Measurements from ENCODE around the gene RNF103.
"Not testable (repeated sequence)": the region's sequence is repeated elsewhere in the genome, so short reads cannot be mapped to it uniquely, and the experiment has no call there.

RNF103 gene

DNA sequence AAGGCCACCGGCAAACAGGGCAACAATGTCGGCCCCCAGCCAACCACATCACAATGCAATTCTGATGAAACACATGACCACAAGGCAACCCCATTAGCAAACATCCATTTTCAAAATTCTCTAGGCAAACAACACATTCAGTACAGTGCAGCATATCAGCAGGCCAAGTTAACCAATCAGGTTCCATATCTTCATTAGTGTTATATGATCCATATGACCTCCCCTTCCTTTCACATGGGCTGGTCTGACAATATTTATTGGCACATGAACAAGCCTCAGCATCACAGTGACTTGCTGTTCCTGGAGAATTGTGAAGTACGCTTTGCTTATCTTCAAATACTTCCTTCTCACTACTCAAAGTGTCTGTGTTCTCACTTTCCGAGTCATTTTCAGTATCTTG is 19.8 kb downstream of the RNF103 start:
- H3K4me1 ChIP-seq (ENCODE audit: control insufficient read depth, insufficient read depth, low read length) = no peaks in the 10 kb centered on the region
- H3K27me3 ChIP-seq (ENCODE audit: control insufficient read depth in 1 of 2, insufficient read depth in 2 of 2, low read length in 2 of 2) = no peaks in the 10 kb centered on the region
- no peak overlapping the region for H3K9ac ChIP-seq (ENCODE audit: low read length in 2 of 2)
- no peaks in the 10 kb centered on the region for H3K9me3 ChIP-seq (ENCODE audit: control insufficient read depth in 2 of 2, low read length in 2 of 2)
- H3K4me3 ChIP-seq (ENCODE audit: low read length in 2 of 2) = no peak overlapping the region
- no peak overlapping the region for H3K27ac ChIP-seq (ENCODE audit: low read length)
- H3K36me3 ChIP-seq (ENCODE audit: control insufficient read depth in 2 of 2, insufficient read depth in 2 of 2, low read length in 2 of 2) = peaks cover 22 to 23% of the 10 kb centered on the region in 2 donors

DNA sequence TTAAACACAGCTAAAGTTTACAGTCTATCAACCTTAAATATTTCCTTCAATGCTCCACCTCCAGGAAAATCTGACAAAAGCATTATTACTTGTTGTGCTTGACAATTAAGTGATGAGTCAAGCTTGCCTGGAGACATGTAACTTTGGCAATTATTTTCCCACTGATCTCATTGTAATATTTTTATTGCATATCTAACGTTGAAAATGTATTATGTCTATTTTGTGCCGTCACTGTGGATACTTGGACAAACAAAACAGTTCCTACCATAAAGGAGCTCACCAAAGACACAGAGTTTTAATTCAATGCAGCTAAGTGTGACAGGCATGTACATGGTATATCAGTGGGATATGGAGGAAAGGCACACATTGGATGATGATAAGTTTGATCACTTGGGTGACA is 24.7 kb downstream of the RNF103 start:
- no peak overlapping the region for H3K9ac ChIP-seq (ENCODE audit: low read length in 2 of 2)
- H3K27me3 ChIP-seq (ENCODE audit: control insufficient read depth in 1 of 2, insufficient read depth in 2 of 2, low read length in 2 of 2) = no peaks in the 10 kb centered on the region
- H3K36me3 ChIP-seq (ENCODE audit: control insufficient read depth in 2 of 2, insufficient read depth in 2 of 2, low read length in 2 of 2) = peaks cover 4 to 5% of the 10 kb centered on the region in 2 donors
- no peaks in the 10 kb centered on the region for H3K9me3 ChIP-seq (ENCODE audit: control insufficient read depth in 2 of 2, low read length in 2 of 2)
- H3K4me1 ChIP-seq (ENCODE audit: control insufficient read depth, insufficient read depth, low read length) = no peaks in the 10 kb centered on the region
- no peak overlapping the region for H3K4me3 ChIP-seq (ENCODE audit: low read length in 2 of 2)
- no peak overlapping the region for H3K27ac ChIP-seq (ENCODE audit: low read length)

DNA sequence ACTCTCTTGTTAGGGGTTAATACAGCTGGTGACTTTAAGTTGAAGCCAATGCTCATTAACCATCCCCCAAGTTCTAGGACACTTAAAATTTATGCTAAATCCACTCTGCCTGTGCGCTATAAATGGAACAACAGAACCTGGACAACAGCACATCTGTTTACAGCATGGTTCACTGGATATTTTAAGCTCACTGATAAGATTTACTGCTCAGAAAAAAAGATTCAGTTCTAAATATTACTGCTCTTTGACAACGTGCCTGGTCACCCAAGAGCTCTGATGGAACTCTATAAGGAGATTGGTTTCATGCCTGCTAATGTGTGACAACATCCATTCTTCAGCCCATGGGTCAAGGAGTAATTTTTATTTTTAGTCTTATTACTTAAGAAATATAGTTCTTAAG is 27.5 kb downstream of the RNF103 start:
- H3K9me3 ChIP-seq (ENCODE audit: control insufficient read depth in 2 of 2, low read length in 2 of 2) = no peaks in the 10 kb centered on the region
- no peak overlapping the region for H3K4me3 ChIP-seq (ENCODE audit: low read length in 2 of 2)
- no peaks in the 10 kb centered on the region for H3K27me3 ChIP-seq (ENCODE audit: control insufficient read depth in 1 of 2, insufficient read depth in 2 of 2, low read length in 2 of 2)
- H3K4me1 ChIP-seq (ENCODE audit: control insufficient read depth, insufficient read depth, low read length) = no peaks in the 10 kb centered on the region
- H3K27ac ChIP-seq (ENCODE audit: low read length) = no peak overlapping the region
- no peak overlapping the region for H3K9ac ChIP-seq (ENCODE audit: low read length in 2 of 2)
- no peaks in the 10 kb centered on the region for H3K36me3 ChIP-seq (ENCODE audit: control insufficient read depth in 2 of 2, insufficient read depth in 2 of 2, low read length in 2 of 2)

DNA sequence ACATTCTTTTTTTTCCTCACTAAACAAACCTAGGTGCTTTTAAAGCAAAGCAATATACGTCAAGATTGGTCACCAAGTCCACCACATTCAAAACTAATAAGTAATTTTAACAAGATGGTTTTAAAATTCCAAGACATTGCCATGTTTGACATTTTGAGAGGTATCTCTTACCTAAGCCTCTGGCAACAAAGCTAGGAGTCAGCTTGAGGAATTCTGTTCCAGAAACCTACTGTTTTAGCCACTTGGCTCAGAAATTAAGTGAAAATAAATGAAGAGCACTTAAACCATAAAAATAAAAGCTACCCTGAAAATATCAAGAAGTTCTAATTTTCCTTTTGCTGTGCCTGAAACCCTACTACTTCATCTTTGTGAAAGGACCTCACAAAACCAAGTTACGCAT is 30.4 kb downstream of the RNF103 start:
- H3K4me1 ChIP-seq (ENCODE audit: control insufficient read depth, insufficient read depth, low read length) = no peaks in the 10 kb centered on the region
- H3K9me3 ChIP-seq (ENCODE audit: control insufficient read depth in 2 of 2, low read length in 2 of 2) = no peaks in the 10 kb centered on the region
- peak overlapping the region in 1 of 2 donors; percentile 17 for H3K9ac ChIP-seq (ENCODE audit: low read length in 2 of 2)
- no peaks in the 10 kb centered on the region for H3K27me3 ChIP-seq (ENCODE audit: control insufficient read depth in 1 of 2, insufficient read depth in 2 of 2, low read length in 2 of 2)
- H3K27ac ChIP-seq (ENCODE audit: low read length) = peak overlapping the region; percentile 50
- H3K4me3 ChIP-seq (ENCODE audit: low read length in 2 of 2) = no peak overlapping the region
- no peaks in the 10 kb centered on the region for H3K36me3 ChIP-seq (ENCODE audit: control insufficient read depth in 2 of 2, insufficient read depth in 2 of 2, low read length in 2 of 2)

DNA sequence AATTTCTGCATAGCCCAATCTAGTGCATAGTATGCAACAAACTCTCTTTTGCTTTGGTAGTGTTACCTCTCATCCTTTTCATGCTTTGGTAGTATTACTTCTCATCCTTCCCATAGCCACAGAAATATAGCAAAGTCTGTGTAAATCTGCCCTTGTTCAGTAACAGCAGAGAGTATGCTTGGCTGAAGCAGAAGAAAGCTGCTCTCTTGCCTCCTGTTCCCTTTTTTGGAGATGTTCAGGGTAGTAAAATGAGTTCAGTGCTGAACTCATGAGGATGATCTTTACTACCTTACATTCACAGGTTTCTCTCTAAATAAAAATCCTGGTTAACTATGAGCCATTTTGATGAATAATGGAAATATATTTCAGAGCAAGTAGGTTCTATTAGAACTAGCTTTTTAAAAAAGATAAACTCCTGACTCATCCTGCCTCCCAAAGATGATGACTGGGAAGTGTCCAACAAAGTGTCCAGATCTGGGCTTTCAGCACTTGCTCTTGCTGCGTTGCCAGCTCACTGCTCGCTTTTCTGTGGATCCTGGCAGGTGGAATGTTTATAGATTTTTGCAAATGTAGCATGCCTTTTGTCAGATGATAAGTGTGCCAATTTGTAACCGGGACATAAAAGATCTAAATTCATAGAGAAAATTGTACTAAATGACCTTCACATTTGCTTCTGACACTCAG is 31.0 kb downstream of the RNF103 start:
- H3K4me3 ChIP-seq (ENCODE audit: low read length in 2 of 2) = no peak overlapping the region
- no peak overlapping the region for H3K9ac ChIP-seq (ENCODE audit: low read length in 2 of 2)
- no peaks in the 10 kb centered on the region for H3K9me3 ChIP-seq (ENCODE audit: control insufficient read depth in 2 of 2, low read length in 2 of 2)
- H3K27ac ChIP-seq (ENCODE audit: low read length) = peak overlapping the region; percentile 50
- no peaks in the 10 kb centered on the region for H3K27me3 ChIP-seq (ENCODE audit: control insufficient read depth in 1 of 2, insufficient read depth in 2 of 2, low read length in 2 of 2)
- H3K36me3 ChIP-seq (ENCODE audit: control insufficient read depth in 2 of 2, insufficient read depth in 2 of 2, low read length in 2 of 2) = no peaks in the 10 kb centered on the region
- H3K4me1 ChIP-seq (ENCODE audit: control insufficient read depth, insufficient read depth, low read length) = no peaks in the 10 kb centered on the region

DNA sequence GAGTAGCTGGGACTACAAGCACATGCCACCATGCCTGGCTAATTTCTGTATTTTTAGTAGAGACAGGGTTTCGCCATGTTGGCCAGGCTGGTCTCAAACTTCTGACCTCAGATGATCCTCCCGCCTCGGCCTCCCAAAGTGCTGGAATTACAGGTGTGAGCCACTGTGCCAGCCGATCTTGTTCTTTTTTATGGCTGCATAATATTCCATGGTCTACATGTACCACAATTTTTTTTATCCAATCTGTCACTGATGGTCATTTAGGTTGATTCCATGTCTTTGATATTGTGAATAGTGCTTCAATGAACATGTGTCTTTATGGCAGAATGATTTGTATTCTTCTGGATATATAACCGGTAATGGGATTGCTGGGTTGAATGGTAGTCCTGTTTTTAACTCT is 34.0 kb downstream of the RNF103 start:
- not testable (repeated sequence) for H3K27ac ChIP-seq (ENCODE audit: low read length); H3K9me3 ChIP-seq (ENCODE audit: control insufficient read depth in 2 of 2, low read length in 2 of 2); H3K4me3 ChIP-seq (ENCODE audit: low read length in 2 of 2); H3K9ac ChIP-seq (ENCODE audit: low read length in 2 of 2); H3K4me1 ChIP-seq (ENCODE audit: control insufficient read depth, insufficient read depth, low read length); H3K36me3 ChIP-seq (ENCODE audit: control insufficient read depth in 2 of 2, insufficient read depth in 2 of 2, low read length in 2 of 2); H3K27me3 ChIP-seq (ENCODE audit: control insufficient read depth in 1 of 2, insufficient read depth in 2 of 2, low read length in 2 of 2)

DNA sequence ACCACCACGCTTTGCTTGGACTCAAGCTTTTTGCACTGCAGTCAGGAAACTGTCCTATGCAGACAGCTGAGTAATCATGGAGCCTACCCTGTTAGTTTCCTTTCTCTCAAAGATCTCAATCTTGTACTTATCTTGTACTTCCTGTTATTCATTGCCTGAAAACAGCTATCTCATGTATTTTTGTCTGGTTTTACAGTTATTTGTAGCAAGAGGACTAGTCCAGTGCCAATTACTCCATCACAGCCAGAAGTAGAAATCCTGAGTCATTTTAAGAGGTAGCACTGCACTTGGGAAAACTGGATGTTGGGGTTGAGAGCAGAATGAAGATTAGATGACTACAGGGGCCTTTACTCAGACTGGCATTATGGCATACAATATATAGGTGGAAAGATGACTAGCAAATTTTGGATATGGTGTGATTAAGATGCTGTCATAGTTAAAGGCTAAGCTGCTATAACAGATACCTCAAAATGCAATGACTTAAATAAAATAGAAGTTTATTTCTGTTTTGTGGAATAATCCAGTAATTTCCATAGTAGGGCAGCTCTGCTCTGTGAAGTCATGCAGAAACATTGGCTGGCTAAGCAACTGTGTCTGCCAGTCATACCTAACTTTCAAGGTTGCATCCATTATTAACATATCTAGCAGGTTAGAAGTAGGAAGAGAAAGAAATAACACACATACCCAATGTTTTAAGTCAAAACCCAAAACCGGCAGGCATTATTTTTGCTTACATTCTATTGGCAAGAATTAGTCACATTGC is 39.3 kb downstream of the RNF103 start:
- Histone ChIP-seq H3K4me1 (ENCODE audit: control insufficient read depth, insufficient read depth, low read length) (no peaks in the 10 kb centered on the region), H3K4me3 (ENCODE audit: low read length in 2 of 2) (no peak overlapping the region), H3K9me3 (ENCODE audit: control insufficient read depth in 2 of 2, low read length in 2 of 2) (no peaks in the 10 kb centered on the region), H3K27ac (ENCODE audit: low read length) (no peak overlapping the region), H3K27me3 (ENCODE audit: control insufficient read depth in 1 of 2, insufficient read depth in 2 of 2, low read length in 2 of 2) (no peaks in the 10 kb centered on the region), H3K9ac (ENCODE audit: low read length in 2 of 2) (no peak overlapping the region), H3K36me3 (ENCODE audit: control insufficient read depth in 2 of 2, insufficient read depth in 2 of 2, low read length in 2 of 2) (no peaks in the 10 kb centered on the region)

DNA sequence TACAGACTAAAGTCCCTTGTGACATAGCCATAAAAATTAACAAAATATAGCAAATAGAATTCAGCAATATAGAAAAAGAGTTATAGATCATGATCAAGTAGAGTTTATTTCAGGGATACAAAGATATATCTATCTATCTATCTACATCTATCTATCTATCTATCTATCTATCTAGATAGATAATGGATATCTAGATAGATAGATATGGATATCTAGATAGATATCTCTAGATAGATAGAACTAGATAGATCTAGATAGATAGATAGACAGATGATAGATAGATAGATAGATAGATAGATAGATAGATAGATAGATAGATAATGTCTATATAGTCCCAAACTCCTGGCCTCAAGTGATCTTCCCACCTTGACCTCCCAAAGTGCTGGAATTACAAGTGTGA is 43.1 kb downstream of the RNF103 start:
- no peaks in the 10 kb centered on the region for H3K27me3 ChIP-seq (ENCODE audit: control insufficient read depth in 1 of 2, insufficient read depth in 2 of 2, low read length in 2 of 2)
- no peaks in the 10 kb centered on the region for H3K4me1 ChIP-seq (ENCODE audit: control insufficient read depth, insufficient read depth, low read length)
- no peak overlapping the region for H3K4me3 ChIP-seq (ENCODE audit: low read length in 2 of 2)
- no peak overlapping the region for H3K9ac ChIP-seq (ENCODE audit: low read length in 2 of 2)
- peaks cover 0 to 4% of the 10 kb centered on the region in 2 donors for H3K9me3 ChIP-seq (ENCODE audit: control insufficient read depth in 2 of 2, low read length in 2 of 2)
- no peaks in the 10 kb centered on the region for H3K36me3 ChIP-seq (ENCODE audit: control insufficient read depth in 2 of 2, insufficient read depth in 2 of 2, low read length in 2 of 2)
- no peak overlapping the region for H3K27ac ChIP-seq (ENCODE audit: low read length)

DNA sequence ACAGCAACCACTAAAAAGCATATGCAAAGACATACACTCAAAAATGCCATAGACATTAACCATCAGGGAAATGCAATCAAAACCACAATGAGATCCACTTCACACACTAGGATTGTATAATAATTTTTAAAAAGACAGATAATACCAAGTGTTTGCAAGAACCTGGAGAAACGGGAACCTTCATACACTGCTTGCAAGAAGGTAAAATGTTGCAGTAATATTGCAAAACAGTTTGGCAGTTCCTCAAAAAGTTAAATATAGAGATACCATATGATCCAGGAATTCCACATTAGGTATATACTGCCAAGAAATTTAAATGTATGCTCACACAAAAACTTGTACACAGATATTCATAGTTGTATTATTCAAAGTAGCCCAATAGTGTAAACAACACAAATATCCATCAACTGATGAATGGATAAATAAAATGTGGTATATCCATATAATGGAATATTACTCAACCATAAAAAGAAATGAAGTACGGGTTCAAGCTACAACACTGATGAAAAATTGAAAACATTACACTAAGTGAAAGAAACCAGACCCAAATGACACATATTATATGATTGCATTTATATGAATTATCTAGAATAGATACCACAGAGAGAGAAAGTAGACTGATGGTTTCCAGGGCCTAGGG is 45.7 kb downstream of the RNF103 start:
- no peaks in the 10 kb centered on the region for H3K4me1 ChIP-seq (ENCODE audit: control insufficient read depth, insufficient read depth, low read length)
- no peak overlapping the region for H3K27ac ChIP-seq (ENCODE audit: low read length)
- no peaks in the 10 kb centered on the region for H3K27me3 ChIP-seq (ENCODE audit: control insufficient read depth in 1 of 2, insufficient read depth in 2 of 2, low read length in 2 of 2)
- H3K9me3 ChIP-seq (ENCODE audit: control insufficient read depth in 2 of 2, low read length in 2 of 2) = peaks cover 0 to 4% of the 10 kb centered on the region in 2 donors
- no peaks in the 10 kb centered on the region for H3K36me3 ChIP-seq (ENCODE audit: control insufficient read depth in 2 of 2, insufficient read depth in 2 of 2, low read length in 2 of 2)
- H3K4me3 ChIP-seq (ENCODE audit: low read length in 2 of 2) = no peak overlapping the region
- no peak overlapping the region for H3K9ac ChIP-seq (ENCODE audit: low read length in 2 of 2)

DNA sequence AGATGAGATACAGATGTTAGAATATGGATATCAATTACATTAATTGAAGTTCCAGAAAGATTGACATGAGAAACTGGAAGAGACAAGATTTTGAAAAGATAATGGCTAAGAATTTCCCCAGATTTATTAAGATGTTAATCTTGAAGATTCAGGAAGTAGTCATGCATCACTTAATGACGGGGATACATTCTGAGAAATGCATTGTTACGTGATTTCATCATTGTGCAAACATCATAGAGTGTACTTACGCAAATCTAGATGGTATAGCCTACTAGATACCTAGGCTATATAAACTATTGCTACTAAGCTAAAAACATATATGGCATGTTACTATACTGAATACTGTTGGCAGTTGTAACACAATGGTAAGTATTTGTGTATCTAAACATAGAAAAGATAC is 53.6 kb downstream of the RNF103 start:
- Histone ChIP-seq H3K4me1 (ENCODE audit: control insufficient read depth, insufficient read depth, low read length) (no peaks in the 10 kb centered on the region), H3K4me3 (ENCODE audit: low read length in 2 of 2) (no peak overlapping the region), H3K27ac (ENCODE audit: low read length) (no peak overlapping the region), H3K27me3 (ENCODE audit: control insufficient read depth in 1 of 2, insufficient read depth in 2 of 2, low read length in 2 of 2) (no peaks in the 10 kb centered on the region), H3K36me3 (ENCODE audit: control insufficient read depth in 2 of 2, insufficient read depth in 2 of 2, low read length in 2 of 2) (no peaks in the 10 kb centered on the region), H3K9ac (ENCODE audit: low read length in 2 of 2) (no peak overlapping the region), H3K9me3 (ENCODE audit: control insufficient read depth in 2 of 2, low read length in 2 of 2) (no peaks in the 10 kb centered on the region)

DNA sequence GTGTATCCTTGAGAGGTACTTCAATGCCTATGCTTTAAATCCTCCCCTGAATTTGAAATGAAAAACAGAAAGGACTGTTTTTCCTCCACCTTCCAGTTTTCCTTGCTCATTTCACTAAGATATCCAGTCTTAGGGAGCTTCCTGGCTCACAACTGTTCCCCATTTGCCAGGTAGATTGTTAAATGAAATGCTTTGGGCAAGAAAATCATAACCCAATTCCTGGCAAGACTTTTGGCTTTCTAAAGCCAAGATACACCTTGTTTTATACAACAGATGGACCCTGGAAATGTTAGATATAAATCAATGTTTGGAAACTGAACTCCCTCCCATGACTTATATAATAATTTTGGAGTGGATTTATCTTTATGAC is 56.9 kb downstream of the RNF103 start:
- peaks cover 10% of the 10 kb centered on the region for H3K4me1 ChIP-seq (ENCODE audit: control insufficient read depth, insufficient read depth, low read length)
- H3K9me3 ChIP-seq (ENCODE audit: control insufficient read depth in 2 of 2, low read length in 2 of 2) = no peaks in the 10 kb centered on the region
- H3K27me3 ChIP-seq (ENCODE audit: control insufficient read depth in 1 of 2, insufficient read depth in 2 of 2, low read length in 2 of 2) = no peaks in the 10 kb centered on the region
- H3K36me3 ChIP-seq (ENCODE audit: control insufficient read depth in 2 of 2, insufficient read depth in 2 of 2, low read length in 2 of 2) = no peaks in the 10 kb centered on the region
- H3K9ac ChIP-seq (ENCODE audit: low read length in 2 of 2) = no peak overlapping the region
- H3K4me3 ChIP-seq (ENCODE audit: low read length in 2 of 2) = no peak overlapping the region
- H3K27ac ChIP-seq (ENCODE audit: low read length) = no peak overlapping the region

Data from stomach smooth muscle (tissue), 2 donors.